ENCODE results near the gene CFAP20. TPM values are rescaled to one million over a fixed set of nuclear protein-coding genes. Genes with fewer than 3 reads are reported as not detected.

CFAP20 gene
- polyA plus RNA-seq, 3 donors, result 17.3 to 24.0 (median 18.8) TPM

- H3K4me1 Mint-ChIP-seq, result peaks cover 39% of the 10 kb centered on the region
- H3K9me3 Mint-ChIP-seq, result no peaks in the 10 kb centered on the region
- Histone ChIP-seq H3K9ac (ENCODE audit: insufficient read depth, low read length, poor library complexity, severe bottlenecking) (no peak overlapping the region), H3K36me3 (replicated peaks in 1 of 2; ENCODE audit: control insufficient read depth in 1 of 2, insufficient read depth in 2 of 2, low read length in 2 of 2) (no peaks in the 10 kb centered on the region), H3K4me2 (replicated peaks; ENCODE audit: extremely low read depth, low read length, poor library complexity, severe bottlenecking) (no peak overlapping the region), H3K4me1 (ENCODE audit: control insufficient read depth in 1 of 2, insufficient read depth in 2 of 2, low read length in 2 of 2) (peaks cover 16 to 26% of the 10 kb centered on the region in 2 donors), H3K4me3 (replicated peaks in 1 of 3; ENCODE audit: low read depth in 2 of 3, low read length in 3 of 3) (no peak overlapping the region), H2AFZ (ENCODE audit: insufficient read depth, low read depth, low read length, poor library complexity, severe bottlenecking) (no peak overlapping the region), H3K27me3 (ENCODE audit: control insufficient read depth in 2 of 2, insufficient read depth in 2 of 2, low read length in 2 of 2) (no peaks in the 10 kb centered on the region), H3K27ac (ENCODE audit: low read depth in 1 of 2, low read length in 2 of 2) (no peak overlapping the region), H3K79me2 (ENCODE audit: insufficient read depth, low read length) (peaks cover 94% of the 10 kb centered on the region), H4K20me1 (ENCODE audit: insufficient read depth, low read length) (peaks cover 66% of the 10 kb centered on the region), H3K9me3 (replicated peaks in 1 of 2; ENCODE audit: control insufficient read depth in 1 of 2, insufficient read depth in 1 of 2, low read length in 2 of 2) (no peaks in the 10 kb centered on the region)
- WGBS (ENCODE audit: insufficient coverage), result 75% methylated on average over 1 of the region's 1 CpG
- DNase-seq, result no peak
- no peaks in the 10 kb centered on the region for H3K27me3 Mint-ChIP-seq (ENCODE audit: low read depth in 3 of 3)
- H3K27ac Mint-ChIP-seq, result no peak overlapping the region
- intact Hi-C loops (cut with micrococcal nuclease), result loop anchor here (10.0 kb wide), 2 partner anchors 110 to 390 kb away; partner anchors contain the start of gene KATNB1 (in 1 of the 2)
- no peak for TF ChIP-seq CTCF (IDR thresholded peaks at IDR 0.05)
- no peak overlapping the region for H3K4me3 Mint-ChIP-seq
- H3K36me3 Mint-ChIP-seq, result peaks cover 0 to 3% of the 10 kb centered on the region in 2 donors
Measured at GRCh38 chr16:58124601-58124915, 4.6 kb downstream of the CFAP20 start.

- Mint-ChIP-seq H3K27ac (peak overlapping the region in 3 of 7 donors; percentile 19 to 79 (median 26)), H3K4me3 (no peak overlapping the region), H3K4me1 (peaks cover 37% of the 10 kb centered on the region), H3K27me3 (ENCODE audit: low read depth in 3 of 3) (no peaks in the 10 kb centered on the region), H3K9me3 (no peaks in the 10 kb centered on the region), H3K36me3 (peaks cover 0 to 3% of the 10 kb centered on the region in 2 donors)
- peaks cover 66% of the 10 kb centered on the region for H4K20me1 ChIP-seq (ENCODE audit: insufficient read depth, low read length)
- H3K27ac ChIP-seq (ENCODE audit: low read depth in 1 of 2, low read length in 2 of 2), result no peak overlapping the region
- TF ChIP-seq CTCF (IDR thresholded peaks at IDR 0.05), result no peak
- peaks cover 98% of the 10 kb centered on the region for H3K79me2 ChIP-seq (ENCODE audit: insufficient read depth, low read length)
- peaks cover 16 to 25% of the 10 kb centered on the region in 2 donors for H3K4me1 ChIP-seq (ENCODE audit: control insufficient read depth in 1 of 2, insufficient read depth in 2 of 2, low read length in 2 of 2)
- H3K4me3 ChIP-seq (replicated peaks in 1 of 3; ENCODE audit: low read depth in 2 of 3, low read length in 3 of 3), result no peak overlapping the region
- no peaks in the 10 kb centered on the region for H3K27me3 ChIP-seq (ENCODE audit: control insufficient read depth in 2 of 2, insufficient read depth in 2 of 2, low read length in 2 of 2)
- DNase-seq, result no peak
- WGBS (ENCODE audit: insufficient coverage), result 71% methylated on average over 4 of the region's 8 CpGs
- H3K9me3 ChIP-seq (replicated peaks in 1 of 2; ENCODE audit: control insufficient read depth in 1 of 2, insufficient read depth in 1 of 2, low read length in 2 of 2), result no peaks in the 10 kb centered on the region
- H2AFZ ChIP-seq (ENCODE audit: insufficient read depth, low read depth, low read length, poor library complexity, severe bottlenecking), result no peak overlapping the region
- intact Hi-C loops (cut with micrococcal nuclease), result loop anchor here (10.0 kb wide), 2 partner anchors 109 to 389 kb away; partner anchors contain the start of gene KATNB1 (in 1 of the 2)
- H3K4me2 ChIP-seq (replicated peaks; ENCODE audit: extremely low read depth, low read length, poor library complexity, severe bottlenecking), result no peak overlapping the region
- no peaks in the 10 kb centered on the region for H3K36me3 ChIP-seq (replicated peaks in 1 of 2; ENCODE audit: control insufficient read depth in 1 of 2, insufficient read depth in 2 of 2, low read length in 2 of 2)
- no peak overlapping the region for H3K9ac ChIP-seq (ENCODE audit: insufficient read depth, low read length, poor library complexity, severe bottlenecking)
Measured at GRCh38 chr16:58123896-58124600, 5.1 kb downstream of the CFAP20 start.

Measured in CD14-positive monocyte (primary cell).